GM23248 (cell line): ENCODE measurements around the gene TNFRSF4. TPM values are rescaled to one million over a fixed set of nuclear protein-coding genes. Genes with fewer than 3 reads are reported as not detected.

ENCODE experiments used
- DNase-seq: peaks from one replicate; pipeline ENCODE4 v3.0.0-alpha.2; 2015
- H2AFZ ChIP-seq: fragments of 200-600 bp; sonication (generic); 2 replicates; pipeline ENCODE4 v1.6.1; 2016; ENCODE audit warnings: antibody characterized with exemption
- H3F3A ChIP-seq: fragments of 200-600 bp; sonication (generic); 2 replicates; pipeline ENCODE4 v1.6.1; 2016; ENCODE audit warnings: mild to moderate bottlenecking, antibody characterized with exemption, mixed run types; ENCODE audit not compliant: insufficient read depth
- H3K27ac ChIP-seq: fragments of 200-600 bp; sonication (generic); 2 replicates; pipeline ENCODE4 v1.5.1; 2016; ENCODE audit warnings: mild to moderate bottlenecking
- H3K27me3 ChIP-seq: fragments of 200-600 bp; sonication (generic); replicated peaks from 2 replicates; pipeline ENCODE4 v1.6.1; 2016; ENCODE audit warnings: mild to moderate bottlenecking; ENCODE audit not compliant: insufficient read depth
- H3K36me3 ChIP-seq: fragments of 200-600 bp; sonication (generic); 2 replicates; pipeline ENCODE4 v1.6.1; 2016; ENCODE audit warnings: low read depth, mild to moderate bottlenecking
- H3K4me1 ChIP-seq: fragments of 200-600 bp; sonication (generic); 2 replicates; pipeline ENCODE4 v1.6.1; 2016; ENCODE audit warnings: mild to moderate bottlenecking; ENCODE audit not compliant: insufficient read depth
- H3K4me2 ChIP-seq: fragments of 200-600 bp; sonication (generic); one replicate; pipeline ENCODE4 v1.6.1; 2016; ENCODE audit warnings: mild to moderate bottlenecking; ENCODE audit not compliant: unreplicated experiment
- H3K4me3 ChIP-seq: fragments of 200-600 bp; sonication (generic); 2 replicates; pipeline ENCODE4 v1.5.1; 2016; ENCODE audit warnings: mild to moderate bottlenecking
- H3K79me2 ChIP-seq: fragments of 200-600 bp; sonication (generic); 2 replicates; pipeline ENCODE4 v1.6.1; 2016; ENCODE audit warnings: mild to moderate bottlenecking; ENCODE audit not compliant: insufficient read depth
- H3K9ac ChIP-seq: fragments of 200-600 bp; sonication (generic); 2 replicates; pipeline ENCODE4 v1.6.1; 2016; ENCODE audit warnings: mild to moderate bottlenecking
- H3K9me2 ChIP-seq: fragments of 200-600 bp; sonication (generic); 2 replicates; pipeline ENCODE4 v1.6.1; 2016; ENCODE audit warnings: mixed run types, mild to moderate bottlenecking, moderate library complexity; ENCODE audit not compliant: insufficient read depth
- H3K9me3 ChIP-seq: fragments of 200-600 bp; sonication (generic); one replicate; pipeline ENCODE4 v1.6.1; 2017; ENCODE audit warnings: low read depth
- H4K20me1 ChIP-seq: fragments of 200-600 bp; sonication (generic); 2 replicates; pipeline ENCODE4 v1.6.0; 2016; ENCODE audit not compliant: insufficient read depth
- EZH2 ChIP-seq: fragments of 200-600 bp; sonication (generic); IDR thresholded peaks from 2 replicates; pipeline ENCODE4 v1.6.1; 2018; ENCODE audit warnings: antibody characterized with exemption, mild to moderate bottlenecking; ENCODE audit not compliant: insufficient read depth, poor library complexity, severe bottlenecking
- EZH2phosphoT487 ChIP-seq: fragments of 200-600 bp; sonication (generic); IDR thresholded peaks from 2 replicates; pipeline ENCODE4 v1.6.1; 2018; ENCODE audit warnings: antibody characterized with exemption, moderate library complexity, mild to moderate bottlenecking, low read depth; ENCODE audit not compliant: insufficient read depth
- WGBS, 2 experiments: methylation state at CpG; one replicate each; pipeline ENCODE4 v1.1.6; 2015 to 2017; ENCODE audit warnings: low lambda C conversion rate in 2 of 2, low coverage in 1 of 2; ENCODE audit errors: missing lambda C conversion rate in 2 of 2; 5-methylcytosine and 5-hydroxymethylcytosine counted together
- in situ Hi-C: fragments of 300-500 bp; cut with MboI; formaldehyde crosslinking; loops from 2 replicates; pipeline ENCODE4 v1.15.0; 2020
- polyA plus RNA-seq: library from polyadenylated mRNA; unstranded; fragments of >200 nt; fragmentation: Nextera tagmentation; extraction: Ambion mirVana; gene quantifications from 2 replicates; pipeline ENCODE4 v1.2.1, GENCODE V29; 2016
- total RNA-seq: library from RNA; depleted of rRNA; stranded (reverse); fragments of >200 nt; shearing (Covaris generic); gene quantifications from 2 replicates; pipeline ENCODE4 v1.2.3, GENCODE V29; 2014

Gene TNFRSF4
- total and polyA plus RNA-seq, 2 experiments from 2014 or later = not detected

DNA sequence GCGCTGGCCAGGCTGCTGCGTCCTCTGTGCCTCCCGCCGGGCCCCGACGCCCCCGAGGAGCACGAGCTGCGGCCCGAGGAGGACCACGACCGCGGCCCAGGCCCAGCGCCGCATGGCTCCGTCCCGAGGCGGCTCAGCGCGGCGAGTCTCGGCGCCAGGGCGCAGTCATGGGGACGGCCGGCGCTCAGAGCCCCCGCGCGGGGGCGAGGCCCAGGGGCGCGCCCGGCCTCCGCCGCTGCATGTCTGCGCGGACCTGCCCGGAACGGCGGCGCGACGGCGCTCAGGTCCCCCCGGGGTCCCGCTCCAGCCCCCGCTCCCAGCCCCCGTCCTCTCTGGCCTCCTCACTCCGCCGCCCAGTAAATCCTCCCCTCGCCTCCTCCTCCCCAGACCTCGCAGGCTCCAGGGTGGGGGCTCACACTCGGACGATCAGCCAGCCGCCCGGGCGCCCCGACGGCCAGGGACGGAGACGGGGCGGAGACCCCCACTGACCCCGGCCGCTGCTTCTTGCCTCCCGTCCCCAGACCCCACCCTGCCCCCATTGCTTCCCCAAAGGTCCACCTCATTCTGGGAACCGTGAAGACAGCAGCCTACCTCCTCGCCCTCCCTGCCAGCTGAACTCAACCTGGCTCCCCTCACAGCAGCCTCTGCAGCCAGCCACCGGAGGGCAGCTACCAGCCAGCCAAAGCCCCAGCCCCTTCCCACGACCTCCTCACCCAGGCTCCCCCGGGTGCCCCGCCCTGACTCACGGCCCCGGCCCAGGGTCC, 32.8 kb upstream of the TNFRSF4 start, which contains the start of gene C1QTNF12:
C1QTNF12 (minus strand) TSS at position 146 of the 764 bp plus-strand sequence; CDS start at position 114, 32 bp downstream.
- no peak for TF ChIP-seq EZH2phosphoT487
- TF ChIP-seq EZH2 = no peak
- Histone ChIP-seq H3K4me2 (peak within 1 kb of the TSS; percentile 39), H3K27ac (no peak within 1 kb of the TSS), H3K4me1 (no peaks in the 10 kb centered on the region), H3K9me2 (no peaks in the 10 kb centered on the region), H3K9me3 (no peaks in the 10 kb centered on the region), H3K36me3 (no peaks in the 10 kb centered on the region), H3F3A (no peaks in the 10 kb centered on the region), H3K9ac (no peak within 1 kb of the TSS), H2AFZ (no peak within 1 kb of the TSS), H3K4me3 (0 out of 2 replicates have a peak within 1 kb of the TSS, but pooled peaks have one; percentile 18), H3K79me2 (no peaks in the 10 kb centered on the region), H3K27me3 (no peaks in the 10 kb centered on the region), H4K20me1 (no peaks in the 10 kb centered on the region)
- WGBS, 2 experiments = 11 to 15% methylated on average over 29 to 44 of the region's 74 CpGs
- in situ Hi-C loops = no loop called here
- peak; percentile 59 for DNase-seq

DNA sequence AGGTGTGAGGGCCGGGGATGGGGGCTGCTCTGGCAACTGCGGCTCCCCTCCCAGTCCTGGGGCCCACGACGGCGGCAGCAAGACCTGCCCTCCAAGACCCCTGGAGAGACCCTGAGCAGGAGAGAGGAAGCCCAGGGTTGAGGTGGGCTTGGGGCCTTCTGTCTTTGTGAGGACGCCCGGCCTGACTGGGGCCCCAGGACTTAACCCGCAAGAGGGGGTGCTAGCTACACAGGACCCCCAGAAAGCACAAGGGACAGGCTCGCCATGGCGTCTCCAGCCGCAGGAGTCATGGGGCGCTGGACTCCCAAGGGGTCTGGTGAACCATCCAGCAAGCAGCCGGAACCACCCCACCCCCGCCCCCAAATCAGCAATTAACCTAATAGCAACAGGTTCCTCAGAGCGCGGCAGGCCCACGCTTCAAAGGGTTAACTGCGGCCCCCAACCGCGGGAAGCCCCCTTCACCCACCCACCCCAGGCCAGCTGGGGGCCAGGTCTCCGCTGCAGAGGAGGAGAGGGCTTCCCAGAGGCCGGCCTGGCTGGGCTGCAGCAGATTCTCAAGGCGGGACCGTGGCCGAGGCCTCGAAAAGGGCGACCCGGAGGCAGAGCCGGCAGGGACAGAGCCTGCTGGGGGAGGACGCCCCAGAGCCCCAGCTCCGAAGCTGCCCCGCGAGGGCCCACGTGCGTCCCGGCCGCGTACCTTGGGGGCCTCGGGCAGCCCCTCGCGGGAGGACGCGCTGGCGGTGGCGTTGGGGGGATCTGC, 32.0 kb upstream of the TNFRSF4 start:
- Histone ChIP-seq H3K9ac (no peak overlapping the region), H4K20me1 (no peaks in the 10 kb centered on the region), H3K9me2 (no peaks in the 10 kb centered on the region), H2AFZ (no peak overlapping the region), H3K4me3 (no peak overlapping the region), H3K27ac (no peak overlapping the region), H3K9me3 (no peaks in the 10 kb centered on the region), H3K4me1 (no peaks in the 10 kb centered on the region), H3K79me2 (no peaks in the 10 kb centered on the region), H3K4me2 (peak overlapping the region; percentile 39), H3F3A (no peaks in the 10 kb centered on the region), H3K27me3 (no peaks in the 10 kb centered on the region), H3K36me3 (no peaks in the 10 kb centered on the region)
- 29% methylated on average over 39 to 42 of the region's 45 CpGs for WGBS, 2 experiments
- TF ChIP-seq EZH2phosphoT487 (no peak), EZH2 (no peak)
- DNase-seq = peak; percentile 35
- in situ Hi-C loops = no loop called here

DNA sequence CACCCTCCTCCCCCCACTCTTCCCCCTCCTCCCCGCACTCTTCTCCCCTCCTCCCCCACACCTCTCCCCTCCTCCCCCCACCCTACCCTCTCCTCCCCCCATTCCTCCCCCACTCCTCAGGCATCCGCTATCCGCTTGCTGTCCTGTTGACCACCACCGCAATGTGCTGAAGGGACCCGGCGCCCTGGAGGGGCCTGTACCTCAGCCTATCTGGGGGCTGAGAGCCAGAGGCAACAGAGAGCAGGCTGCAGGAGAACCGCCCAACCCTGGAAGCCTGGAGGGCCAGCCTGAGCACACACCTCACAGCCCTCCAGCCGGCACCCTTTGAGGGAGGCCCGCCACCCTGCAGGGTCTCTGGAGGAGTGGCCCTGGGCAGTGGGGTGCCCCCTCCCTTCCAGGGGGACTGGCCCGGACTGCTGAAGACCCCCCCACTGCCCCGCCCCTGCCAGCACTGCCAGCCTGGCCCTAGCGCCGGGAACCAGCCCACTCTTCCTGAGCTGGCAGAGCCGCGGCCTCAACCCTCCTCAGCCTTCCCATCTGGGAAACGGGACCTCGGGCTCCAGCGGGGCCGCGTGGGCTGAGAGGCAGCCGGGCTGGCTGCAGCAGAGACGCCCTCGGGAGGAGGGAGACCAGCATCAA, 31.3 kb upstream of the TNFRSF4 start:
- Histone ChIP-seq H2AFZ (no peak overlapping the region), H4K20me1 (no peaks in the 10 kb centered on the region), H3K4me1 (no peaks in the 10 kb centered on the region), H3K27ac (no peak overlapping the region), H3K36me3 (no peaks in the 10 kb centered on the region), H3K4me3 (no peak overlapping the region), H3F3A (no peaks in the 10 kb centered on the region), H3K9ac (no peak overlapping the region), H3K27me3 (no peaks in the 10 kb centered on the region), H3K9me3 (no peaks in the 10 kb centered on the region), H3K9me2 (no peaks in the 10 kb centered on the region), H3K4me2 (no peak overlapping the region), H3K79me2 (no peaks in the 10 kb centered on the region)
- peak; percentile 15 for DNase-seq
- 57 to 61% methylated on average over 20 to 23 of the region's 23 CpGs for WGBS, 2 experiments
- in situ Hi-C loops = no loop called here
- TF ChIP-seq EZH2phosphoT487 = no peak
- TF ChIP-seq EZH2 = no peak

DNA sequence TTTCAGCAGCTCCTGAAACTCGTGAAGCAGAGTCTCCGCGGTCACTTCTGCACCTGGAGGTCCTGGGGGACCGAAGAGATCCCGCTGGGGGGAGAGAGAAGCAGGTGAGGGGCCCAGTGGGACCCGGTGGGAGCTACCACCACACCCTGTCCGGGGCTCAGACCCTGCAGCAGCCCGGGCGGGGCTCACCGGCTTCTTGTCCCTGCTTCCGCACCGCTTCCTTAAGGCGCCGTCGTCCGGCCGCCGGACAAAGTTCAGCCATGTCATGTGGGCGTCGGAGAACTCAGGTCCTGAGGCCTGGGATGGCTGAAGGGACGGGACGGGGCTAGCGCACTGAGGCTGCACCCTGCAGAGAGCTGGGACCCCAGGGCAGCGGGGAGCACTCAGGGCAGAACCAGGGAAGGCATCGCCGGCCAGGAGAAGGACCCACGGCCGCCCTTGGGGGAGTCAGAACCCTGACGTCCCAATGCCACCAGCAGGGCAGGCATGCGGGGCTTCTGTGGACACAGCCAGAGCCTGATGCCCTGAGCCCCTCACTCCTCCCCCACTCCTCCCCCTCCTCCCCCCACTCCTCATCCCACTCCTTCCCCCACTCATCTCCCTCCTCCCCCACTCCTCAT, 30.3 kb upstream of the TNFRSF4 start:
- no peak overlapping the region for H3K27ac ChIP-seq
- WGBS, 2 experiments = 79 to 89% methylated on average over 24 to 30 of the region's 30 CpGs
- H2AFZ ChIP-seq = no peak overlapping the region
- H3K36me3 ChIP-seq = no peaks in the 10 kb centered on the region
- no peaks in the 10 kb centered on the region for H3K79me2 ChIP-seq
- no peaks in the 10 kb centered on the region for H3K4me1 ChIP-seq
- TF ChIP-seq EZH2phosphoT487 (no peak), EZH2 (no peak)
- no peak overlapping the region for H3K4me3 ChIP-seq
- no peaks in the 10 kb centered on the region for H4K20me1 ChIP-seq
- no peaks in the 10 kb centered on the region for H3K9me2 ChIP-seq
- no peaks in the 10 kb centered on the region for H3K9me3 ChIP-seq
- no peak overlapping the region for H3K4me2 ChIP-seq
- peak; percentile 11 for DNase-seq
- in situ Hi-C loops = no loop called here
- H3F3A ChIP-seq = no peaks in the 10 kb centered on the region
- H3K9ac ChIP-seq = no peak overlapping the region
- no peaks in the 10 kb centered on the region for H3K27me3 ChIP-seq
